ENCODE data around the gene LGR5. TPM values are rescaled to one million over a fixed set of nuclear protein-coding genes. Genes with fewer than 3 reads are reported as not detected.
"Not testable (repeated sequence)": the region's sequence is repeated elsewhere in the genome, so short reads cannot be mapped to it uniquely, and the experiment has no call there.

LGR5 gene
- total RNA-seq, 4 donors from 2014 or later = 0.97 to 5.5 (median 2.9) TPM

DNA sequence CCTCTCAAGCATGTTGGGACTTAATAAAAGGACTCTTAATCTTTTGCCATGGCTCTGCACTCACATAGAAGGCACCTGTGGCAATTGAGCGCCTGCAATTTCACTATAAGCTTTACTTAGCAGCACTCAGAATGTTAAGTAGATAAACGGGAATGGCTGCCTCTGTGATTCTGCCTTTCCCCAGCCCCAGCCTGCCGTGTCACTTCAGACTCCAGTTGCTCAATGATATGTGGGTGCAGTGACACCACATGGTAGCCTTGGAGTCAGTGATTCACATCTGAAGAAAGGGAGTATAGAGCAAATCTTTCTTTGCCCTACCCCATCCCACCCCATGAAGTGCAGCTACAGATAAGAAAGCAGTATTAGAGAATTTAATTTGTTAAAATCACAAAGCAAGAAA lies 127.9 kb downstream of the LGR5 start:
- TF ChIP-seq POLR2AphosphoS5 (IDR thresholded peaks at IDR 0.05) (no peak), POLR2A (IDR thresholded peaks at IDR 0.05) (no peak), EP300 (IDR thresholded peaks at IDR 0.05) (no peak)
- TF ChIP-seq, protein P1, sequence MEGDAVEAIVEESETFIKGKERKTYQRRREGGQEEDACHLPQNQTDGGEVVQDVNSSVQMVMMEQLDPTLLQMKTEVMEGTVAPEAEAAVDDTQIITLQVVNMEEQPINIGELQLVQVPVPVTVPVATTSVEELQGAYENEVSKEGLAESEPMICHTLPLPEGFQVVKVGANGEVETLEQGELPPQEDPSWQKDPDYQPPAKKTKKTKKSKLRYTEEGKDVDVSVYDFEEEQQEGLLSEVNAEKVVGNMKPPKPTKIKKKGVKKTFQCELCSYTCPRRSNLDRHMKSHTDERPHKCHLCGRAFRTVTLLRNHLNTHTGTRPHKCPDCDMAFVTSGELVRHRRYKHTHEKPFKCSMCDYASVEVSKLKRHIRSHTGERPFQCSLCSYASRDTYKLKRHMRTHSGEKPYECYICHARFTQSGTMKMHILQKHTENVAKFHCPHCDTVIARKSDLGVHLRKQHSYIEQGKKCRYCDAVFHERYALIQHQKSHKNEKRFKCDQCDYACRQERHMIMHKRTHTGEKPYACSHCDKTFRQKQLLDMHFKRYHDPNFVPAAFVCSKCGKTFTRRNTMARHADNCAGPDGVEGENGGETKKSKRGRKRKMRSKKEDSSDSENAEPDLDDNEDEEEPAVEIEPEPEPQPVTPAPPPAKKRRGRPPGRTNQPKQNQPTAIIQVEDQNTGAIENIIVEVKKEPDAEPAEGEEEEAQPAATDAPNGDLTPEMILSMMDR (IDR thresholded peaks at IDR 0.05) = no peak
- H3K27me3 ChIP-seq = no peaks in the 10 kb centered on the region

DNA sequence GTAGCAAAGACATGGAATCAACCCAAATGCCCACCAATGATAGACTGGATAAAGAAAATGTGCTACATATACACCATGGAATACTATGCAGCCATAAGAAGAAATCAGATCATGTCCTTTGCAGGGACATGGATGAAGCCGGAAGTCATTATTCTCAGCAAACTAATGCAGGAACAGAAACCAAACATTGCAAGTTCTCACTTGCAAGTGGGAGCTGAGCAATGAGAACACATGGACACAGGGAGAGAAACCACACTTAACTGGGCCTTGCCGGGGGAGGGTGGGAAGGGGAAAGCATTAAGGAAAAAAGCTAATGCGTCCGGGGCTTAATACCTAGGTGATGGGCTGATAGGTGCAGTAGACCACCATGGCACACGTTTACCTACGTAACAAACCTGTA lies 130.3 kb downstream of the LGR5 start:
- H3K9me3 ChIP-seq; H3K4me1 ChIP-seq; H3K27ac ChIP-seq; H3K36me3 ChIP-seq; H3K4me3 ChIP-seq; H3K27me3 ChIP-seq; DNase-seq (ENCODE audit: low spot score in 2 of 2): not testable (repeated sequence)
- WGBS = 84% methylated on average over 6 of the region's 6 CpGs

More for the DNA sequence above, 127.9 kb downstream of the LGR5 start:
- DNase-seq (ENCODE audit: low spot score in 2 of 2) = no peak
- H3K4me3 ChIP-seq = no peak overlapping the region
- H3K27ac ChIP-seq = no peak overlapping the region
- H3K4me1 ChIP-seq = peaks cover 3% of the 10 kb centered on the region
- H3K36me3 ChIP-seq = no peaks in the 10 kb centered on the region
- 72% methylated on average over 3 of the region's 3 CpGs for WGBS
- no peaks in the 10 kb centered on the region for H3K9me3 ChIP-seq

DNA sequence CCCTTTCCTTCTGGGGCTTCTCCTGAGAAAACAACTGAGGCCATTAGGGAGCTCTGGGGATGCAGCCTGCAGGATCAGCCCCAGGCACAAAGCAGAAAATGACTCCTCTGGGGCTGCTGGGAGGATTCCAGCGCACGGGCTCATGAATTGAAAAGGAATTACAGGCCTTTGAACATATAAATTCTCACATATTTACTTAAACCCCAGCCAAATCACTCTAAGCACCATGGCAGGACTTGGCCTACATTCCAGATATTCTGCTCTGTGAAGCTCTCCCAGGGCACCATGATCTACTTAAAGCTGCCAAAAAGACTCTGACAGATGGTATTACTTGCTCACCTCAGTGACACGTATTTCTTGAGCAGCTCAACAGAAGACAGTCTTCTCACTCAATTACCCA lies 136.9 kb downstream of the LGR5 start:
- no peaks in the 10 kb centered on the region for H3K36me3 ChIP-seq
- H3K4me3 ChIP-seq = no peak overlapping the region
- no peaks in the 10 kb centered on the region for H3K27me3 ChIP-seq
- TF ChIP-seq POLR2A (IDR thresholded peaks at IDR 0.05) = no peak
- no peak for TF ChIP-seq POLR2AphosphoS5 (IDR thresholded peaks at IDR 0.05)
- TF ChIP-seq EP300 (IDR thresholded peaks at IDR 0.05) = no peak
- TF ChIP-seq, protein P1 (IDR thresholded peaks at IDR 0.05) = no peak
- H3K4me1 ChIP-seq = peaks cover under 1% of the 10 kb centered on the region
- no peak overlapping the region for H3K27ac ChIP-seq
- WGBS = 53% methylated on average over 3 of the region's 3 CpGs
- no peaks in the 10 kb centered on the region for H3K9me3 ChIP-seq
- no peak for DNase-seq (ENCODE audit: low spot score in 2 of 2)

DNA sequence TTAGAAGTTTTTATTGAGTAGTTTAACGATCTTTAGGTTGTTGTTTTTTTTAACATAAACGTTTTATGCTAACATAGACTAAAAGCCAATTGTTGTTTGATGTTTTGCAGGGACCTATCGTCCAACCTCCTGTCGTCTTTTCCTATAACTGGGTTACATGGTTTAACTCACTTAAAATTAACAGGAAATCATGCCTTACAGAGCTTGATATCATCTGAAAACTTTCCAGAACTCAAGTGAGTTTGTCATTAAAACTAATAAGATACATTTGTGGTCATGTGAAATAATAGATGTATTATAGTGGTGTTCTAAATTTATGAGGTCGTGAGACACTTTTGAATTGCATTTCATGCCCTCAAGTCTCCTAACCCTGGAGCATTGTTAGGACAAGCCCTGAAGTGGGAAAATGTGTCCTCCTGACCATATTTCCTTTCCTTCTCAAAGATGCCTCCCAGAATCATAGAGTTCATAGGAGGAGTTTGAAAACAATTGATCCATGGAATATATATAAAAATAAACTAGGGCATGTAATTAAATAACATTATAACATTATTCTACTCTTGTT lies 139.2 kb downstream of the LGR5 start:
- Histone ChIP-seq H3K27ac (no peak overlapping the region), H3K4me1 (peaks cover 3% of the 10 kb centered on the region), H3K9me3 (no peaks in the 10 kb centered on the region), H3K27me3 (no peaks in the 10 kb centered on the region), H3K4me3 (no peak overlapping the region), H3K36me3 (no peaks in the 10 kb centered on the region)
- no peak for DNase-seq (ENCODE audit: low spot score in 2 of 2)
- WGBS = 58% methylated on average over 5 of the region's 5 CpGs
- no peak for TF ChIP-seq POLR2AphosphoS5 (IDR thresholded peaks at IDR 0.05)
- TF ChIP-seq POLR2A (IDR thresholded peaks at IDR 0.05) = no peak
- TF ChIP-seq EP300 (IDR thresholded peaks at IDR 0.05) = no peak
- TF ChIP-seq, protein P1 (IDR thresholded peaks at IDR 0.05) = no peak

DNA sequence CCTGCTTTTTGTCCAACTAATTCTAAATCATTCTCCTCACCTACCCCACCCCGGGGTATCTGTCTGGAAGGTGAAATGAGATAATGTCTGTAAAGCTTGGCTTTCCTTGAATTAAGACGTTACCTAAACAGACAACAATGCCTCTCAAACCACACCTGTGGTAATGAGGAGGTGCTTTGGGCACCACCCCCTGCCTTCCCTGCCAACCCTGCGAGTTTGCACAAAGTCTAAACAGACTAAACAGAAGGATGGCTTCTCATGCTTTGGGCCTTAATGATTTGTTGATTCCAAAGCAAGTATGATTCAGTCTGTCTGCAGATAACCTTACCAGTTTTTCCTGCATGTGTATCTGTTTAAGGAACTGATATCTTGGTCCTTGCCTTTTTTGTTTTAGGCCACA lies 141.6 kb downstream of the LGR5 start:
- Histone ChIP-seq H3K9me3 (no peaks in the 10 kb centered on the region), H3K27ac (peak overlapping the region; percentile 69), H3K4me1 (peaks cover 3% of the 10 kb centered on the region), H3K36me3 (no peaks in the 10 kb centered on the region), H3K4me3 (no peak overlapping the region), H3K27me3 (no peaks in the 10 kb centered on the region)
- 65% methylated on average over 3 of the region's 3 CpGs for WGBS
- peak in 1 of 3 donors; percentile 6 for TF ChIP-seq POLR2AphosphoS5 (IDR thresholded peaks at IDR 0.05)
- TF ChIP-seq, protein P1 (IDR thresholded peaks at IDR 0.05) = no peak
- no peak for DNase-seq (ENCODE audit: low spot score in 2 of 2)

DNA sequence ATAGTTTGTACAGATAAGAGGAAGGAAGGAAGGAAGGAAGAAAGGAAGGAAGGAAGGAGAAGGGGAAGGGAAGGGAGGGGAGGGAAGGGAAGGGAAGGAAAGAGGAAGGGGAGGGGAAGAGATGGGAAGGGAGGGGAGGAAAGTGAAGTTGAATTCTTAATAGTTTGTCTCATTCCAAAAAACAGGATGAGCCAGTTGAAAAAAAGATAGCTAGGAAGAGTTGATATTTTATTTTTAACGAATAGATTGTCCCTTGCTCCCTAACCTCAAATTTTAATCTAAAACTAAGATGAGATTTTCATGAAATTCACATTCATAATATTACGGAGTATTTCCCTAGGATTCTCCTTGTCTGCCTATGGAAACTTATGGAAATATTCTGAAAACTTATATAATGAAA lies 143.3 kb downstream of the LGR5 start:
- 89% methylated on average over 2 of the region's 2 CpGs for WGBS
- no peaks in the 10 kb centered on the region for H3K9me3 ChIP-seq
- DNase-seq (ENCODE audit: low spot score in 2 of 2) = no peak

More for the DNA sequence above, 143.3 kb downstream of the LGR5 start:
- no peaks in the 10 kb centered on the region for H3K27me3 ChIP-seq
- H3K4me3 ChIP-seq = no peak overlapping the region
- peaks cover 3% of the 10 kb centered on the region for H3K4me1 ChIP-seq
- no peaks in the 10 kb centered on the region for H3K36me3 ChIP-seq
- H3K27ac ChIP-seq = no peak overlapping the region
- TF ChIP-seq POLR2A (IDR thresholded peaks at IDR 0.05) = no peak
